Prostate gland (tissue), 2 donors: ENCODE results near the gene SLC6A7. TPM values are rescaled to one million over a fixed set of nuclear protein-coding genes. Genes with fewer than 3 reads are reported as not detected.

Experiments used
- DNase-seq: peaks from one replicate; pipeline ENCODE4 v3.0.0-alpha.2; 2019; ENCODE audit warnings: low spot score
- H3K27ac ChIP-seq, 2 donors: fragments of 200-600 bp; sonication (generic); 2 replicates each; pipeline ENCODE4 v1.5.1; 2017 to 2019
- H3K27me3 ChIP-seq: fragments of 200-600 bp; sonication (generic); replicated peaks from 2 replicates; pipeline ENCODE4 v1.5.1; 2019; ENCODE audit not compliant: insufficient read depth
- H3K36me3 ChIP-seq, 2 donors: fragments of 200-600 bp; sonication (generic); 1 replicate in 1 of 2; 2 replicates in 1 of 2; pipeline versions ENCODE4 v1.5.1 to v1.8.1; 2017 to 2019
- H3K4me1 ChIP-seq: fragments of 200-600 bp; sonication (generic); replicated peaks from 2 replicates; pipeline ENCODE4 v1.5.1; 2019
- H3K4me3 ChIP-seq, 2 donors: fragments of 200-600 bp; sonication (generic); 2 replicates each; pipeline ENCODE4 v1.5.1; 2017 to 2019
- H3K9me3 ChIP-seq: fragments of 200-600 bp; sonication (generic); 2 replicates; pipeline ENCODE4 v1.5.1; 2017
- CTCF ChIP-seq, 4 experiments: fragments of 200-600 bp in 2 of 4; fragments of 450-650 bp in 2 of 4; sonication (generic) in 2 of 4; IDR thresholded peaks; 1 replicate in 3 of 4; 2 replicates in 1 of 4; pipeline ENCODE4 v1.5.1; 2016 to 2019; ENCODE audit warnings: antibody characterized with exemption in 4 of 4, mild to moderate bottlenecking in 2 of 4, moderate library complexity in 2 of 4
- POLR2A ChIP-seq: fragments of 450-650 bp; IDR thresholded peaks from one replicate; pipeline ENCODE4 v1.6.1; 2016; ENCODE audit warnings: antibody characterized with exemption, mild to moderate bottlenecking
- POLR2AphosphoS5 ChIP-seq: sonication (generic); formaldehyde crosslinking; IDR thresholded peaks from one replicate; pipeline ENCODE4 v1.6.1; 2017; ENCODE audit warnings: antibody characterized with exemption
- WGBS: methylation state at CpG from one replicate; pipeline ENCODE4 v1.1.5; 2018; 5-methylcytosine and 5-hydroxymethylcytosine counted together
- intact Hi-C: fragments of 100-400 bp; cut with DNase I; formaldehyde crosslinking; loops from one replicate; pipeline ENCODE4 v1.14.2; 2022
- total RNA-seq, 2 donors: library from RNA; depleted of rRNA; stranded (reverse); fragments of >200 nt; gene quantifications; one replicate each; pipeline ENCODE4 v1.1.0, GENCODE V29; 2016

SLC6A7 gene
- total RNA-seq, 2 donors from 2014 or later, result not detected

DNA sequence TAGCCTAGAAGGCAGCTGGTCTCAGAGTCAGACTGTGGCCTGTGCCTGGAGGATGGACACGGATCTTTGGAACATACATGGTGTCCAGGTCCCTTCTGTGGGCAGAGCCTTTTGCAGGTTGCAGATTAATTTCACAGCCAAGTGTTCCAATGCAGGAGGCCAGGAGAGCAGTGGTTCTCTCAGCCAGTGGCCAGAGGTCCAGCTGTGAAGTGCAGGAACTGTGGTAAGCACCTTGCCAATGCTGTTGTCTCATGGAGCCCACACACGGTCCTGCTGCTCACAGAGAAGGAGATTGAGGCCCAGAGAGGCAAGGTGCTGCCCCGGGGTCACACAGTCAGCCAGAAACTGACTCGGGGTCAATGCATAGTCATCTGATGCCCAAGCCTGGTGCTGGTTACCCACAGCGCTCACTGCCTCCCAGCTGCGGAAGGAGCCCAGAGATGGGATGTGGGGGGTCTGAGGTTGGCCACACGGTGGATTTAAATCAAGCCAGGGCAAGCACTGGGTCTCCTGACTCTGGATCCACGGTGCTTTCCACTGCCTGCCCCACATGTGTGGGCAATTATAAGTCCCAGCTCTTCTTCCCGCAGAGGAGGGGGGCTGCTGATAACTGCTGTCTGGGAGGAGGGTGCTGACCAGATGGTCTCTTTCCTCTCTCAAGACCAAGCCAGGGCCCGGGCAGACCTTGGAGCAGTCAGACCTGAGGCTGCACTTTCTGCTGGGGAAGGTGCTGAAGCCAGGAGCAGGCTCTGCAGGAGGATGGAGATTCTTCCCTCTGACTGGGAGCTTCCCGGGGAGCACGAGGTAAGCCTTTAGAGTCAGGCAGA is 37.0 kb upstream of the SLC6A7 start:
- WGBS, result 61% methylated on average over 12 of the region's 12 CpGs

GRCh38 chr5:150153483-150153882 is 36.4 kb upstream of the SLC6A7 start:
- no peak for DNase-seq
- Histone ChIP-seq H3K9me3 (no peaks in the 10 kb centered on the region), H3K27ac (peak overlapping the region; percentile 71 to 73), H3K36me3 (no peaks in the 10 kb centered on the region), H3K4me1 (no peaks in the 10 kb centered on the region), H3K27me3 (no peaks in the 10 kb centered on the region), H3K4me3 (peak overlapping the region; percentile 28 to 33)
- WGBS, result 42% methylated on average over 2 of the region's 2 CpGs
- TF ChIP-seq POLR2AphosphoS5, result no peak
- no peak for TF ChIP-seq POLR2A
- no peak for TF ChIP-seq CTCF (IDR thresholded peaks at IDR 0.05)
- intact Hi-C loops, result no loop called here

More for the DNA sequence above, 37.0 kb upstream of the SLC6A7 start:
- H3K36me3 ChIP-seq, result no peaks in the 10 kb centered on the region
- peak overlapping the region; percentile 7 to 33 for H3K4me3 ChIP-seq
- H3K4me1 ChIP-seq, result no peaks in the 10 kb centered on the region
- H3K9me3 ChIP-seq, result no peaks in the 10 kb centered on the region
- no peak for DNase-seq
- intact Hi-C loops, result no loop called here
- H3K27me3 ChIP-seq, result no peaks in the 10 kb centered on the region
- peak overlapping the region; percentile 71 to 73 for H3K27ac ChIP-seq
- TF ChIP-seq POLR2AphosphoS5, result no peak
- TF ChIP-seq POLR2A, result no peak
- no peak for TF ChIP-seq CTCF (IDR thresholded peaks at IDR 0.05)

- intact Hi-C loops, result loop anchor here (2.0 kb wide), 1 partner anchor 13 kb away; no protein-coding TSS in a partner anchor
- H3K27ac ChIP-seq, result peak overlapping the region; percentile 71 to 73
- no peaks in the 10 kb centered on the region for H3K9me3 ChIP-seq
- no peaks in the 10 kb centered on the region for H3K4me1 ChIP-seq
- H3K36me3 ChIP-seq, result no peaks in the 10 kb centered on the region
- H3K4me3 ChIP-seq, result peak overlapping the region; percentile 28 to 33
- no peak for DNase-seq
- TF ChIP-seq POLR2AphosphoS5 (no peak), CTCF (IDR thresholded peaks at IDR 0.05) (no peak), POLR2A (no peak)
- WGBS, result 44% methylated on average over 9 of the region's 9 CpGs
- no peaks in the 10 kb centered on the region for H3K27me3 ChIP-seq
These were observed 35.8 kb upstream of the SLC6A7 start for GRCh38 chr5:150153957-150154617.

- TF ChIP-seq POLR2AphosphoS5 (no peak), CTCF (IDR thresholded peaks at IDR 0.05) (no peak), POLR2A (no peak)
- no peaks in the 10 kb centered on the region for H3K4me1 ChIP-seq
- WGBS, result 59% methylated on average over 7 of the region's 7 CpGs
- H3K27me3 ChIP-seq, result no peaks in the 10 kb centered on the region
- peak overlapping the region; percentile 71 to 73 for H3K27ac ChIP-seq
- no peaks in the 10 kb centered on the region for H3K36me3 ChIP-seq
- no peaks in the 10 kb centered on the region for H3K9me3 ChIP-seq
- H3K4me3 ChIP-seq, result peak overlapping the region; percentile 28 to 33
- intact Hi-C loops, result loop anchor here (2.0 kb wide), 1 partner anchor 14 kb away; no protein-coding TSS in a partner anchor
- no peak for DNase-seq
These were observed 35.2 kb upstream of the SLC6A7 start for GRCh38 chr5:150154618-150155128.
